Neural progenitor cell (in vitro differentiated cells): ENCODE data around the gene SF3A1.

ENCODE experiments used
- EZH2 ChIP-seq: fragments of 200-600 bp; sonication (generic); IDR thresholded peaks from 2 replicates; pipeline ENCODE4 v1.6.1; 2017; ENCODE audit warnings: antibody characterized with exemption, mild to moderate bottlenecking, moderate library complexity
- EZH2phosphoT487 ChIP-seq: fragments of 200-600 bp; sonication (generic); IDR thresholded peaks from 2 replicates; pipeline ENCODE4 v1.6.1; 2017; ENCODE audit warnings: antibody characterized with exemption
- TF ChIP-seq, protein P1 (sequence below): fragments of 200-600 bp; sonication (generic); IDR thresholded peaks from 2 replicates; pipeline ENCODE4 v1.5.1; 2017; ENCODE audit warnings: antibody characterized with exemption, mild to moderate bottlenecking

DNA sequence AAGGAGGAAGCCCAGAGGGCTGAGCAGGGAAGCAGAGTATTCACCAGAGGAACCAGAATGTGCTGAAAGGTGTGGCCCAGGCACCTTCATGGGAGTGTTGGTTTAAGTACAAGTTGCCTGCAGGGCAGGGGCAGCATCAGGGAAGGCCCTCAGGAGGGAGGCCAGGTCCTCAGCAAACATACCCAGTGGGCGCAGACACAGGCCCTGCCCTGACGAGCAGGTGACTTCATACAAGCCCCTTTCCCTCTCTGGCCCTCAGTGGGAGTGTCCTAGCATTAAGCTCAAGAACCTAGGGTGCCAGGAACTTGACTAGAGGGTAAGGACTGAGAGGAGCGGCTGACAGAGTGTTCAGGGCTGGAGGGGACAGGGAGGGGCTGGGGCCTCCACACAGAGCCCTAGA lies 59.9 kb downstream of the SF3A1 start:
- TF ChIP-seq, protein P1, sequence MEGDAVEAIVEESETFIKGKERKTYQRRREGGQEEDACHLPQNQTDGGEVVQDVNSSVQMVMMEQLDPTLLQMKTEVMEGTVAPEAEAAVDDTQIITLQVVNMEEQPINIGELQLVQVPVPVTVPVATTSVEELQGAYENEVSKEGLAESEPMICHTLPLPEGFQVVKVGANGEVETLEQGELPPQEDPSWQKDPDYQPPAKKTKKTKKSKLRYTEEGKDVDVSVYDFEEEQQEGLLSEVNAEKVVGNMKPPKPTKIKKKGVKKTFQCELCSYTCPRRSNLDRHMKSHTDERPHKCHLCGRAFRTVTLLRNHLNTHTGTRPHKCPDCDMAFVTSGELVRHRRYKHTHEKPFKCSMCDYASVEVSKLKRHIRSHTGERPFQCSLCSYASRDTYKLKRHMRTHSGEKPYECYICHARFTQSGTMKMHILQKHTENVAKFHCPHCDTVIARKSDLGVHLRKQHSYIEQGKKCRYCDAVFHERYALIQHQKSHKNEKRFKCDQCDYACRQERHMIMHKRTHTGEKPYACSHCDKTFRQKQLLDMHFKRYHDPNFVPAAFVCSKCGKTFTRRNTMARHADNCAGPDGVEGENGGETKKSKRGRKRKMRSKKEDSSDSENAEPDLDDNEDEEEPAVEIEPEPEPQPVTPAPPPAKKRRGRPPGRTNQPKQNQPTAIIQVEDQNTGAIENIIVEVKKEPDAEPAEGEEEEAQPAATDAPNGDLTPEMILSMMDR: no peak
- TF ChIP-seq EZH2 (no peak), EZH2phosphoT487 (no peak)
